ENCODE data around the gene UPB1. TPM values are rescaled to one million over a fixed set of nuclear protein-coding genes. Genes with fewer than 3 reads are reported as not detected.

The UPB1 gene
- total RNA-seq, 2 donors from 2014 or later = 0.52 TPM; not detected in 1

- DNase-seq = peak in 3 of 4 donors; percentile 36 to 42 (median 42)
- intact Hi-C loops (cut with DNase I) = no loop called here
- H3K36me3 ChIP-seq (replicated peaks in 1 of 2; ENCODE audit: insufficient read depth in 1 of 2, low read depth in 2 of 2) = peaks cover 0 to 12% of the 10 kb centered on the region in 2 donors
Observed at GRCh38 chr22:24554313-24555164, 59.4 kb downstream of the UPB1 start, which contains the start of gene GUCD1. TSS of gene GUCD1 (minus strand) at chr22:24555138. CDS start at chr22:24554991, 147 bp downstream.

GRCh38 chr22:24555165-24556039 is 60.3 kb downstream of the UPB1 start, which contains the start of gene SNRPD3:
TSS of gene SNRPD3 (plus strand) at chr22:24555999. CDS start at chr22:24557675, 1,676 bp downstream.
- intact Hi-C loops (cut with DNase I) = no loop called here
- WGBS, 2 donors = 0 to 1% methylated on average over 17 to 56 of the region's 59 CpGs
- peak; percentile 100 for DNase-seq
- Histone ChIP-seq H3K9me3 (no peaks in the 10 kb centered on the region), H3K27me3 (no peaks in the 10 kb centered on the region), H3K36me3 (replicated peaks in 1 of 2; ENCODE audit: insufficient read depth in 1 of 2, low read depth in 2 of 2) (peaks cover 0 to 12% of the 10 kb centered on the region in 2 donors), H3K4me3 (peak within 1 kb of the TSS; percentile 84 to 85), H3K27ac (peak within 1 kb of the TSS; percentile 85 to 99 (median 98)), H3K4me1 (peaks cover 51% of the 10 kb centered on the region)
- TF ChIP-seq POLR2A (IDR thresholded peaks at IDR 0.05) (peak; percentile 59 to 87 (median 87)), CTCF (IDR thresholded peaks at IDR 0.05) (peak in 6 of 7 experiments; percentile 6 to 57 (median 51))
- ATAC-seq = peak; percentile 92

More at GRCh38 chr22:24554313-24555164, 59.4 kb downstream of the UPB1 start, which contains the start of gene GUCD1:
- TF ChIP-seq POLR2A (IDR thresholded peaks at IDR 0.05) = peak; percentile 70 to 84 (median 74)
- TF ChIP-seq CTCF (IDR thresholded peaks at IDR 0.05) = no peak
- Histone ChIP-seq H3K4me3 (peak within 1 kb of the TSS; percentile 84 to 85), H3K27ac (peak within 1 kb of the TSS; percentile 85 to 99 (median 98)), H3K27me3 (no peaks in the 10 kb centered on the region), H3K9me3 (no peaks in the 10 kb centered on the region), H3K4me1 (peaks cover 60% of the 10 kb centered on the region)
- 0 to 1% methylated on average over 21 to 64 of the region's 64 CpGs for WGBS, 2 donors
- ATAC-seq = no peak

- ATAC-seq = no peak
- WGBS, 2 donors = 53 to 54% methylated on average over 4 of the region's 4 CpGs
- intact Hi-C loops (cut with DNase I) = no loop called here
Observed at GRCh38 chr22:24559471-24559870, 64.3 kb downstream of the UPB1 start.

GRCh38 chr22:24563246-24563645 is 68.1 kb downstream of the UPB1 start:
- 81 to 94% methylated on average over 2 of the region's 2 CpGs for WGBS, 2 donors
- H3K4me1 ChIP-seq = peaks cover 20% of the 10 kb centered on the region
- DNase-seq = no peak
- intact Hi-C loops (cut with DNase I) = no loop called here
- H3K27ac ChIP-seq = no peak overlapping the region
- ATAC-seq = no peak
- no peaks in the 10 kb centered on the region for H3K9me3 ChIP-seq
- no peaks in the 10 kb centered on the region for H3K27me3 ChIP-seq
- TF ChIP-seq CTCF (IDR thresholded peaks at IDR 0.05) = no peak
- no peak for TF ChIP-seq POLR2A (IDR thresholded peaks at IDR 0.05)
- peaks cover 0 to 8% of the 10 kb centered on the region in 2 donors for H3K36me3 ChIP-seq (replicated peaks in 1 of 2; ENCODE audit: insufficient read depth in 1 of 2, low read depth in 2 of 2)
- H3K4me3 ChIP-seq = no peak overlapping the region

More at GRCh38 chr22:24559471-24559870, 64.3 kb downstream of the UPB1 start:
- Histone ChIP-seq H3K27ac (no peak overlapping the region), H3K4me3 (no peak overlapping the region), H3K27me3 (no peaks in the 10 kb centered on the region), H3K9me3 (no peaks in the 10 kb centered on the region), H3K4me1 (peaks cover 24% of the 10 kb centered on the region), H3K36me3 (replicated peaks in 1 of 2; ENCODE audit: insufficient read depth in 1 of 2, low read depth in 2 of 2) (peaks cover 0 to 12% of the 10 kb centered on the region in 2 donors)
- TF ChIP-seq POLR2A (IDR thresholded peaks at IDR 0.05) (no peak), CTCF (IDR thresholded peaks at IDR 0.05) (no peak)
- no peak for DNase-seq
